Breast epithelium (tissue), 3 donors: ENCODE results near the gene SLC7A5.

Experiments
- CTCF ChIP-seq, 3 donors: fragments of 450-650 bp; IDR thresholded peaks; one replicate each; pipeline ENCODE4 v1.5.1; 2016 to 2017; ENCODE audit warnings: antibody characterized with exemption in 3 of 3, mild to moderate bottlenecking in 3 of 3, moderate library complexity in 3 of 3
- POLR2A ChIP-seq: fragments of 450-650 bp; IDR thresholded peaks from one replicate; pipeline ENCODE4 v1.6.1; 2016; ENCODE audit warnings: antibody characterized with exemption, mild to moderate bottlenecking, moderate library complexity
- POLR2AphosphoS5 ChIP-seq, 3 donors: sonication (generic); formaldehyde crosslinking; IDR thresholded peaks; one replicate each; pipeline ENCODE4 v1.6.1; 2017; ENCODE audit warnings: antibody characterized with exemption in 3 of 3

DNA sequence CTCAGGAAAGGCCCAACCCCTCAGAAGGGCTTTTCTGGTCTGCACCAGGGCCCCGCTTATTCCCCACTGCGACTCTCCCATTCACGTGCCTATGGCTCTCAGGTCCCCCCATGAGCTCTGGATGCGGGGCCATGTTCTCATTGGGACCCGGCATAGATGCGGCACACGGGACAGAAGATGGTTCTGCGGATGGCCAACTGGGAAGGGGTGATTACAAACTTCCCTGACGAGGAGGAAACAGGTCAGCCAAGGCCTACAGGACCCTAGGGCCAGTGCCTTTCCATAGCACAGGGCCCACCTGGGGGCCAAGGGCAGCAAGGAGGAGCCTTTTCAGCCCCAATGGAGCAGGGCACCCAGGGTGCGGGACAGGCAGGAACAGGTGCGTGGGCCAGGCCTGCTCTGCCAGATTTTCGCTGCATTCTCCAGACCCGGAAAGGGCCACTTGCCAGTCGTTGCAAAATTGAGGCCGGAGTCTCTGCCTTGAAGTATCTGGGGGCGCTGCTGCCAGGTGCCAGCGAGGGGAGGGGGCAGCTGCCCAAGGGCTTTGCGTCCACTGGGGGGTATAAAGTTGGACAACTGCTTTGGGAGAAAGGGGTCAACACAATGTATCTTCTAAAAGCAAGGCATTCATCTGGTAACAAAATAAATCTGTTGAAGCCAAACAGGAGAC, 20.5 kb downstream of the SLC7A5 start:
- TF ChIP-seq POLR2AphosphoS5 (IDR thresholded peaks at IDR 0.05) (no peak), POLR2A (no peak), CTCF (IDR thresholded peaks at IDR 0.05) (no peak)
